H4 (cell line): ENCODE measurements around the gene LIME1. TPM values are rescaled to one million over a fixed set of nuclear protein-coding genes. Genes with fewer than 3 reads are reported as not detected.

Source experiments
- DNase-seq: peaks from one replicate; pipeline ENCODE4 v3.0.0-alpha.2; 2015; ENCODE audit warnings: low spot score
- total RNA-seq: library from RNA; depleted of rRNA; stranded (reverse); fragments of >200 nt; shearing (Covaris generic); gene quantifications from 2 replicates; pipeline ENCODE4 v1.2.3, GENCODE V29; 2014

LIME1 gene
- total RNA-seq, 1 experiment from 2014 or later = 0.68 TPM

DNA sequence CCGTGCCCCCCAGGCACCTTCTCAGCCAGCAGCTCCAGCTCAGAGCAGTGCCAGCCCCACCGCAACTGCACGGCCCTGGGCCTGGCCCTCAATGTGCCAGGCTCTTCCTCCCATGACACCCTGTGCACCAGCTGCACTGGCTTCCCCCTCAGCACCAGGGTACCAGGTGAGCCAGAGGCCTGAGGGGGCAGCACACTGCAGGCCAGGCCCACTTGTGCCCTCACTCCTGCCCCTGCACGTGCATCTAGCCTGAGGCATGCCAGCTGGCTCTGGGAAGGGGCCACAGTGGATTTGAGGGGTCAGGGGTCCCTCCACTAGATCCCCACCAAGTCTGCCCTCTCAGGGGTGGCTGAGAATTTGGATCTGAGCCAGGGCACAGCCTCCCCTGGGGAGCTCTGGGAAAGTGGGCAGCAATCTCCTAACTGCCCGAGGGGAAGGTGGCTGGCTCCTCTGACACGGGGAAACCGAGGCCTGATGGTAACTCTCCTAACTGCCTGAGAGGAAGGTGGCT lies 39.1 kb upstream of the LIME1 start:
- no peak for DNase-seq

DNA sequence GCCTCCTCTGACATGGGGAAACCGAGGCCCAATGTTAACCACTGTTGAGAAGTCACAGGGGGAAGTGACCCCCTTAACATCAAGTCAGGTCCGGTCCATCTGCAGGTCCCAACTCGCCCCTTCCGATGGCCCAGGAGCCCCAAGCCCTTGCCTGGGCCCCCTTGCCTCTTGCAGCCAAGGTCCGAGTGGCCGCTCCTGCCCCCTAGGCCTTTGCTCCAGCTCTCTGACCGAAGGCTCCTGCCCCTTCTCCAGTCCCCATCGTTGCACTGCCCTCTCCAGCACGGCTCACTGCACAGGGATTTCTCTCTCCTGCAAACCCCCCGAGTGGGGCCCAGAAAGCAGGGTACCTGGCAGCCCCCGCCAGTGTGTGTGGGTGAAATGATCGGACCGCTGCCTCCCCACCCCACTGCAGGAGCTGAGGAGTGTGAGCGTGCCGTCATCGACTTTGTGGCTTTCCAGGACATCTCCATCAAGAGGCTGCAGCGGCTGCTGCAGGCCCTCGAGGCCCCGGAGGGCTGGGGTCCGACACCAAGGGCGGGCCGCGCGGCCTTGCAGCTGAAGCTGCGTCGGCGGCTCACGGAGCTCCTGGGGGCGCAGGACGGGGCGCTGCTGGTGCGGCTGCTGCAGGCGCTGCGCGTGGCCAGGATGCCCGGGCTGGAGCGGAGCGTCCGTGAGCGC lies 38.5 kb upstream of the LIME1 start:
- DNase-seq = no peak

DNA sequence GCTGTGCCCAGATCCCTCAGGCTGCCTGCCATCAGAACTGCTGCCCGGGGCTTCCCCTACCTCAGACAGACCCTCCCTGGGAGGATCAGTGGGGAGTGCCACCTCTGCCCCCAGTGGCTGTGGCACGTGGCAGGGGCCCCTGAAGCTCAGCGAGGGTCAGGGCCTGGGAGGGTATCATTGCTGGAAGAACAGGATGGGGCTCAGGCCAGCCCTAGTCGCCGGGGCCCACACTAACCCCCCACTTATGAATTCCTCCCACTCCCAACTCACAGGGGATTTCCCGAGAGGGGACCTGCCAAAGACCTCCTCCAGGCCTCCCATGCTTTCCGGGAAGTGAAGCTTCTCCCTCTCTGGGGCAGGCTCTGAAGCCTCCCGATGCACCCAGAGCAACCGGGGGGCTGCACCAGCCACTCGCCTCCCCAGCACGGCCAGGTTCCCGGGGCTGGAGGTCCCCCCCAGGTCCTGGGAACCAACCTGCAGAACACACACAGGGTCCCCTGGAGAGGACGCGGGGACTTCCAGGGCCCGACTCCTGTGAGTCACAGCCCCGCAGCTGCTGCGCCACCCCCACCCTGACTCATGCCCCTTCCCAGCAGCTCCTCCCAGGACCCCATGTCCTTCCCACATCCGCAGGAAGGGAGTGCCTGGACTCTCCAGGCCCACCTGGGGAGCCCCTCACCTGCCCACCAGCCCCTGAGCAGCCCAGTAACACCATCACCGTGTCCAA lies 37.6 kb upstream of the LIME1 start:
- peak; percentile 89 for DNase-seq

DNA sequence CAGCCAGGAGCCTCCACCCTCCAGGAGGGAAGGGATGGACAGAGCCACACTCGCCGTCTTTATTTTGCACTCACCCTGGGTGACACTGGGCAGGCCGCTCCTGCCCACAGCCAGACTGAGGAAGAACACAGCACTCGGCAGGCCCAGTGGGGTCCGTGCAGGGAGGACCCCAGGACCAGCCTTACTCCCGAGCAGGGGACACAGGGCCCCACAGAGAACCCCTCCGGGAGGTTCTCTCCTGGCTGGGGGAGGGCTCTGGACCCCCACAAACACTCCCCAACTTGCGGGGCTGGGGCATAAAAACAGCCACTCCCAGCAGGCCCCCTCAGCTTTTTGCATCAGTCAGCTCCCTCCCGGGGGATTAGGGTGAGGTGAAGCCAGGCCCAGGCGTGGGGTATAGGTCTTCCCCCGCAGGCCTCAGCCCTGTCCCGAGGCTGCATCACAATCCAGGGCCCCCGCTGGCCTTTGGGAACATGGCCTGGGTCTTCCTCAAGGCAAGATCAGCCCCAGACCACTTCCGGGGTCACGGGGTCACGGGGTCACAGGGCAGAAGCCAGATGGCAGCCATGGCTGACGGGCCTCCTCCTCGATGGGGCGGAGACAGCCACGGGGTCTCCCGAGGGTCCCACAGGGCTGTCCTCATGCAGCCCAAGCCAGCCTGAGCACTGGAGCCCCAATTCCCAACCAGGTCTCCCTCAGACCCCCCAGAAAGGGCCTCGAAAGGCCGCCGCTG lies 36.8 kb upstream of the LIME1 start:
- no peak for DNase-seq

DNA sequence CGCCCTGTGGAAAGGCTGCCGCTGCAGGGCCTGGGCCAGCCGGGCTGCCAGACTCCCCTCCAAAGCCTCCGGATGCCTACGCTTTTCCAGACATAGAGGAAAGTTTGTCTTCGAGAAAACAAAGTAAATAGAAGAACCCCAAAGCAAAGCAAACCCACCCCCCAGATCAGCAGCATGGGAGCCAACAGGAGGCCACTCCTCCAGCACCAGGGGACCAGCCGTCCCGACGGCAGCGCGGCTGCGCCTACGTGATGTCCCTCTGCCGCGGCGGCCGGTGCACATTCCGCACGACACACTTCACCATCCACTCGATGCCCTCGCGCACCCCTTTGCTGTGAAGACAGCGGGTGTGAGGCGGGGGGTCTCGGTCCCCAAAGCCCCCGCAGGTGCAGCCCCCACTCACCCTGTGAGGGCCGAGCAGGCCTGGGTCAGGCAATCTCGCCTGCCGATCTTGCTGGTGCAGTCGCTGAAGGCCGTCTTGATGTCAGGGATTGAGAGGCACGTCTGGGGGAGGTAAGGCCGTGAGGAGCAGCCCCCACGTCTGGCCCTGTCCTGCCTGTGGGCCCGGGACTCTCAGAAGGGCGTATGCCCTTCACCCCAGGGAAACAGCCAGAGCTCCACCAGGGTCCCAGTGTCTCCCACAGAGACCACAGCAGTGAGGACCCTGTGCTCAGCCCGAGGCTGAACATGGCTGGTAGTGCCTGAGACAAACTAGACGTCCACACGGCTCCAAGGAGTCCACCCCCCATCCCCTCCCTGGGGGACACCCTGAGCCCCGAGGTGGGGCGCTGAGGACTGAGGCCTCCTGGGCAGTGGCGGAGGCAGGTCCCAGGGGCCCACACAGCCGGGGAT lies 36.0 kb upstream of the LIME1 start:
- no peak for DNase-seq

DNA sequence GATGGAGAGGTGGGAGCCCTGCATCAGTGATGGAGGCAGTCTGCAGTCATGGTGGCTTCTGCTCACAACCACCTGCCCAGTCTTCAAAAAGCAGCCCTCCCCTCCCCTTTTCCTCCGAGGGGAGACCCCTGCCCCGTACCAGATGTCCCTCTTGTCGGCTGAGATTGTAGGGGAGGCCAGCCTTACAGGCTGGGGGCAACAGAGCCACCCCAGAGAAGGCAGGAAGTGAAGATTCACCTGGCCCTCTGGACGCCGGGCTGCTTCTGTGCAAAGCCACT lies 35.5 kb upstream of the LIME1 start:
- no peak for DNase-seq

DNA sequence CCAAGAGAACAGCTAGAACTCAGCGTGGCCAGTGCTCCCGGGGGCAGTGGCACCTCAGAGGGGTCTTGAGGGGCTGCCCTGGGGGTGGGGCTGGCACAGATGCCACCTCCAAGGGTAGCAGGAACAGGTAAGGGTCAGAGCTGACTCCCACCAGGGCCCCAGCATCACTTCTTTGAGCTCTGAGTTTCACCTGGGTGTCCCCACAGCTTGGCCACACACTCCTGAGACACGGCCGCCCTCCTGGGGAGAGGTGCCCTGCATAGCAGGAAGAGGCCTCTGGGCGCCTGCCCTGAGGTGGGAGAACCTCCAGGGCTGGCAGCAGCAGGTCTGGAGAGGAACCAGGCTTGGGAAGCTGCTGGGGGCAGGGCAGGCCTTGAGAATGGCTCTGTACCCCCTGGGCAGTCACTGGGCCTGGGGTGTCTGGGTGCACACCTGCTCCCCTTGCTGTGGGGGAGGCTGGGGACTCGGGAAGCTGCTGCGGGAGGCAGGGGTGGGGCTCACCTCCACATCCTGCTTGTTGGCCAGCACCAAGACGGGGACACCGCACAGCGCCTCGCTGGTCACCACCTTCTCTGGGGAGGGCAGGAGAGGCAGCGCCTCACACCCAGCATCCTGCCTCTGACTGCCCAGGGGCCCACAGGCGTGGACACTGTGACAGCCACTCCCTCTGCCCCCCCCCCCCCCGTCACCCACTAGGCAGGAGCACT lies 35.0 kb upstream of the LIME1 start:
- no peak for DNase-seq

DNA sequence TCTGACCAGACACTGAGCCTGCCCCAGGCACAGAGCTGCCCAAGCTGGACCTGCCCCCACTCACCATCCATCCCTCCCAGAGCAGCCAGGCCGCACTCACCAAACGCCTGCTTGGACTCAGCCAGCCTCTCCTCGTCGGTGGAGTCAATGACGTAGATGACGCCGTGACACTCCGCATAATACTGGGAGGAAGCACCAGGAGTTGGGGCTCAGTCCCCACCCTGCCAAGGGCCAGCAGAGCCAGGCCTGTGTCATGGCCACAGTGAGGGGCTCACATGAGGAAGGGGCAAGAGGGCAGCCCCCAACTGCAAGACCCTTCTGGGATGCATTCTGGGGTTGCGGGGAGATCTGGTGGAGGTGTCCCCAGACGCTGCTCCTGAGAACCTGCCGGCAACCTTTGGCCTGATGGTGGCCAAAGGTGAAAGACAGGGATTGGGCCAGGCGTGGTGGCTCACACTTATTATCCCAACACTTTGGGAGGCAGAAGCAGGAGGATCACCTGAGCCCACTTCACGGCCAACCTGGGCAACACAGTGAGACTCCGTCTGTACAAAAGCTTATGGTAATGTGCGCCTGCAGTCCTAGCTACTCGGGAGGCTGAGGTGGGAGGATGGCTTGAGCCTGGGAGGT lies 34.3 kb upstream of the LIME1 start:
- no peak for DNase-seq

DNA sequence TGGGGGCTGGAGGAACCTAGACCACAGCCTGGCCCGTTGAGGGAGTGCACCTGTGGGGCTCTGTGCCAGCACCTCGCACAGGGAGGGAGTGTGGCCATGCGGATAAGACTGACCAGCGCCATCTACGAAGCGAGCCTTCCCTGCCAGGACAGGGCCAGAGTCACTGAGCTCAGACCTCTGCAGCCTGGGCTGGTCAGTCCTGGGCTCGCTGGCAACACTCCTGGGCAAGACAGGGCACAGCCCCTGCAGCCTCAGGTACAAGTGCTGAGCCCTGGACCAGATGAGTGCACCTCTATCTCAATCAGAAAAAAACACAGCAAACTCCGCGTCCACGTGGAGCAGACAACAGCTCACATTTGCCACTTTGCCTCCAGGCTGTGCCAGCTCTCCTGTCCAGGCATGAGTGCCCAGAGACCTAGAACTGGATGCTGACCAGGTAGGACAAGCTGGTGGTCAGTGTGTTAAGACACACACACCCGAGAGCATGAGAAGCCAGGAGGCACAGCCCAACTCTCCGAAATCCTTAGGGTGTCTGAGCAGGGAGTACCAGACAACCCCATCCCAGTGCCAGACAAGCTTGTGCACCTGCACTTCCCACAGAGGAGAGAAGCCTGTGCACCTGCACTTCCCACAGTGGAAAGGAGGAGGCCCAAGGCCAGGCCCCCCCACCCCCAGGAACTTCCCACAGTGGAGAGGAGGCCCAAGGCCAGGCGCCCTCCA lies 33.6 kb upstream of the LIME1 start:
- peak; percentile 6 for DNase-seq

DNA sequence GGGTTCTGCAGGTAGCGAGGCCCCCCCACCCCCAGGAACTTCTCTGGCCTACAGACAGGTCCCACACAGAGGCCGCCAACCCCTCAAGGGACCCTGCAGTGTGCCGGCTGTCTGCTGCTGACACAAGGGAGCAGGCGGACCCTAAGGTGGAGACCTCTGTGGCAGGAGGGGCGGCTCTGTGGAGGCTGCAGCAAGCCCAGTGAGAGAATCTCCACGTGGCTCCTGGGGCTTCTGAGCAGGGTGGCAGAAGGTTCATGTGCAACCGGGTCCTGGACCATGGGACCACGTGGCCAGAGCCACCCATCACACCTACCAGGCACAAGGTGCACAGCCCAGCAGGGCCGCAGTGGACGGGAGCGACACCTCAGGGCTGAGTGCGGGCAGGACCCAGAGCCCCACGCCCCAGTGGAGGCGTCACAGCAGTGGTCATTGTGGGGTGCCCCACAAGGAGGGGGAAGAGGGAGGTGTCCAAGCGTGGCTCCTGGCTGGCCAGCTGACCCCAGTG lies 32.9 kb upstream of the LIME1 start:
- DNase-seq = peak; percentile 5

DNA sequence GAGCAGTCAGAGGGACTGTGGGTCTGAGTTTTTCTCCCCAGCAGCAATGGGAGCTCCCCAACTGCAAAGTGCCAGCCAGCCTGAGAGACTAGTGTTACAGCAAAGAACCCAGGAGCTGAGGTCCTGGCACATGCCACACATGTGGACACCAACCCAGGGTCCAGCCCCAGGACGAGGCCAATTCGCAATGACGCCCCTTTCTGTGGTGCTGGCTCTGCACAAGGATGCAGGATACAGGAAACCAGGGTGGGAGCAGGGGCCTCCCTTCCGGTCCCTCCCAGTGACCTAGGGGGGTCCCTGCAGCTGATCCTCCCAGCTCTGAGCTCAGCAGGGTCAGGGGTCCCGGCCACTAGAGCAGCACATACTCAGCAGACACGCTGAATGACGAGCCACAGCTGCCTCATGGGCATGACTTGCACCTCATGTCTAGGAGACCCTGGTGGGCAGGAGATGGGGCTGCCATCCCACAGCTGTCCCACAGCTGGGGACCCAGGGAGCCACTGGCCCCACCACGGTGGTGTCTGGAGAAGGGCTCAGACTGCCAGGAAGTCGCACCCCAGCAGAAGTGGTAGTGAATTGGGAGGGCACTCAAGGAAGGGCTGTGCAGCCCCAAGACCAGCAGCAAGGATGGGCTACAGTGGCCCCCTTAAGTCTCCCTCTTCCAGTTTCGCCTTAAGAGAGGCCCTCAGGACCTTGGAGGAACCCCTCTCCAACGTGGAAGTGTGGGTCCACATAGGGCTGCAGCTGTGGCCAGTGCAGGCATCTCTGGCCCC lies 32.3 kb upstream of the LIME1 start:
- DNase-seq = peak; percentile 2

DNA sequence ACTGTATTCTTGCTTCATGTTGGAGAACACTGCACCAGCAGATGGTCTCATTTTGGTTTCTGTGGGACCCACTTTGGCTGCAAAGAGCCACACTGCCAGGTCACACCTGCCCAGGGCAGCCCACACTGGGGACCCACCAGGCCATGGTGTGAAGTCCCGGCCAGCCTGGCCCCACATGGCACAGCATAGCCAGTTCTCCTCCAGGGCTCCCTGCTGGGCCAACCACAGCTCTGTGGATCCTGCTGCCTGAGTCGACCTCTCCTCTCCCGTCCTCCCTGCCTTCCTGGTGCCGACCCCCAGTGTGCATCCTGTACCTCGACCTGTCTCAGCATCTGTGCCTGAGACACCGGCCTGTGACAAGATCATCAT lies 31.7 kb upstream of the LIME1 start:
- no peak for DNase-seq

DNA sequence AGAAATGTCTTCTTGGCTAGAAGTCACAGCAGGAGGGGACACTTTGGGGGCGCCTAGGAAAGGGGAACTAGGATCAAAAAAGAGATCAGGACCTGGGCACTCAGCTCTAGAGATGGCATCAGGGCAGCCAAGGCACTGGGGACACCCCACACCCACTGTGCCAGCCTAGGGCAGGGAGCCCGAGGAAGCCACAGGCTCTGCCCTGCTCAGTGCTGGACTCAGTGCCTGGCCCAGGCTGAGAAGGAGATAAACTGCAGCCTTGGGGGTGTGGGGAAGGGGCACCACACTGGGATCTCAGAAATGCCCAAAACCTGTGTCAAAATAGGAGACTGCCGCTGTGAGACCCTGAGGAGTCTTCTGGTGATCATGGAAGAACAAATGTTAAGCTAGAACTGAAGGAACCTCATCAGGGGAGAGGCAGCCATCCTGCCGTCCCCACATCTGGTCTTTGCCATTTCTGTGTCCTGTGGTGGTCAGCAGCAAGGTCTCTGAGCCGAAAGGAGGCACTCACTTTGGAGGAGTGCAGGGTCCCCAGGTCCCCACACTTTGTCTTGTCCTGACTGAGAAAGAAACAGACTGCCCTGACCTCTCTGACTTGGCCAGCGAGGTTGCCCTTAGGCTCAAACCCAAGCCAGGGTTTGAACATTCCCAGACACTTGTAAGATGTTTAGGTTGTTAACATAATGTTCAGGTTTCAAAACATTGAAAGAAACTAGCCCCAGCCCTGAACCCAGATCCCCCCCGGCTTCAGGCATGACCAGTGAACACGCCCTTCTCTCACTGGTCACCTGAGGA lies 31.0 kb upstream of the LIME1 start:
- no peak for DNase-seq

DNA sequence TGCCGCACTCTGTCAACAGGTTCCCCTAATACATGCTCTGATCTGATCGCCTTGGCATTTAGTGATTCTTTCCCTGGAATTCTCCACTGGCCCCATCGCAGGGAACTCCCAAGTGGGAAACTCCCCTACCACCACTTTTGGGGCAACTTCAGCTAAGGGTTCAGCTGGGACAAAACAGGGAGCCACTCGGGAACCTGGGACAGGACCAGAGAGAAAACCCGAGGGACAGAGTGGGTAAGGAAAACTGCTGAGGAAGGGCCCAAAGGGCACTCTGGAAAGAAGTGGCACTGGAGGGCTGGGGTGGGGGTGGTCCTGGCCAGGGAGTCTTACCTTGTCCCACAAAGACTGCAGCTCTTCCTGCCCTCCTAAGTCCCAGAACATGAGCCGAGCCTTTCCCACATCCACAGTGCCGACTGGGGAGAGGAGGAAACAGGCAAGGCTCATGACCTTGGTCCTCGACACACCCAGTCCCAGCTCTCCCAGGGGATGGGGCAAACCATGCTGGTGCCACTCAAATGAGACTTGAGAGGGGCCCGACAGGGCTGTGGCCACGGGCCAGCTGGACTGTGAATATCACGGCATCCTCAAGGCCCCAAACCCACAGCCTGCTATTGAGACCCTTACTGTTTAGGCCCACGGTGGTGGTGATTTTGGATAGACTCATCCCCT lies 30.3 kb upstream of the LIME1 start:
- DNase-seq = no peak

DNA sequence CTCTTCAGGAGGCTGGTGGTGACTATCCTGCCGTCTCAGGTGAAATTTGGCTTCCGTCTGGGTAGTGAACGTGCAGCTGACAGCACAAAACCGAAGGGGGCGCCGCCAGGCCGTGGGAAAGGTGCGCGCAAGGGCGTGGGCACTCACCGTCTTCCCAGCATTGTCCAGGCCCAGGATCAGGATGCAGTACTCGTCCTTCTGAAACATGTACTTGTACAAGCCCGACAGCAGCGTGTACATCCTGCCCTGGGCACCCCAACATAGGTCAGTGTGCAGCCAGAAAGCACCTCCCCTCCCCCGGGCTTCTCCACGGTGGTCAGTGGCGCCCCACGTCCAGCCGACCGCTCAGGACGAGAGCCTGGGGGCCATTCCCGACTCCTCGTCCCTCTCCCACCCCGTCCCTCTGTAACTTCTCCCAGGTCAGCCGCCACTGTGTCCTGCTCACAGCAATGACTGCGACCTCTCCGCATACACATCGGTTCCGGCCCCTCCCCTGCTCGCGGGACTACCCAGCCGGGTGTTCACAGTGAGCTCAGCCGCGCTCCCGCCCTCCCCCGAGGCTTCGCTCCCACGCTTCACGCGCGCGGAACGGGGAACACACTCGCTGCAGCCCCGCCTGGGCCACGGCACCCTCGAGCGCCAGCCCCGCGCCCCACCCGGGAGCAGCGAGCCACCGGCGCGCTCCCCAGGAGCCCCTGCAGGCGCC lies 29.5 kb upstream of the LIME1 start:
- DNase-seq = peak; percentile 5

DNA sequence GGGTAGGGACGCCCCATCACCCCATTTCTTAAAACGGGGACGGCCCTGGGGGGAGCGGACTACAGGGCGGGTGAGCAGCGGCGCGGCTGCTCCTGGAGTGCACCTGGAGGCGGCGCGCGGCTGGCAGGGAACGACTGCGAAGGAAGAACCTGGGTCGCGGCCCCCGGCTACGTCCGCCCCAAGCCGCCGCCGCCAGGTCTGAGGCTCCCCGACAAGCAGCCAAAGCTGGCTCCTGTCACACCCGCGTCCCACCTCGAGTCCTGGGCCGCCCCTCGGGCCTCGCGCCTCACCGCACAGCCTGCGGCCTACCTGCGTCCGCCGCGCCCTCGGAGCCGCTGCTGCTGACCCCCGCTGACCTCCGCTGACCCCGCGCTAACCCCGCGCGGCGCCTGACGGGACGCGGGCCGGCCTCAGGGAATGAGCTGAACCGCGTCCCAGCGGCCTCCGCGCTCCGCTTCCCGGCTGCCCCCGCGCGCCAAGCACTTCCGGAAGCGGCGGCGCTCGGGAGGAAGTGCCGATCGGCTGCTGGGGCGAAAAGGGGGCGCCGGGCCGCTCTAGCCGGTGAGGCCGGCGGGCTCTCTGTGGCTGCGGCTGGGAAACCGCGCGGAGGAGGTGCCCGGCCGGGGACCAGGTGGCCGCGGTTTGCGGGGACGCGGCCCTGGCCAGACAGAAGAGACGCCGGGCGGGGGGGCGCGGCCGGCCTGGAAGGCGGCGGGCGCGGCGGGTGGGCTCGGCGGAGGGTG lies 28.7 kb upstream of the LIME1 start, which contains the start of the genes ARFRP1 and ZGPAT:
Gene ARFRP1, minus strand, starts transcription at position 419 of the 743 bp plus-strand sequence. CDS start 885 bp downstream, outside the sequence.
Gene ZGPAT, plus strand, starts transcription at position 482 of the 743 bp plus-strand sequence. CDS start 542 bp downstream, outside the sequence.
- peak; percentile 73 for DNase-seq
